IMR-90 (cell line): ENCODE data around the gene STYXL1. TPM values are rescaled to one million over a fixed set of nuclear protein-coding genes. Genes with fewer than 3 reads are reported as not detected.
A peak's percentile ranks its signal among the peaks of the same experiment; 100 is the strongest.

Experiments used
- ATAC-seq: fragments of 200-7000 bp; cut with Tn5 transposase; 2 replicates; pipeline ENCODE4 v1.9.1; 2020; ENCODE audit warnings: low read depth, mild to moderate bottlenecking, moderate library complexity
- BruUV-seq: library from RNA; stranded (reverse); fragments of 400-500 nt; replicated peaks from 2 replicates; lab custom pipeline; 2021; lab: Mats Ljungman, UMichigan
- CTCF ChIA-PET: fragments of 300-600 bp; formaldehyde crosslinking; extraction: SDS; loops from one replicate; lab custom pipeline; 2021; ENCODE audit warnings: antibody characterized with exemption; lab: Yijun Ruan, JAX
- POLR2A ChIA-PET: fragments of 300-600 bp; sonication (Branson Sonifier 250); formaldehyde crosslinking; loops from one replicate; lab custom pipeline; 2022; ENCODE audit warnings: antibody characterized with exemption; ENCODE audit not compliant: unreplicated experiment; lab: Charles Lee
- DNase-seq: peaks from one replicate; pipeline ENCODE4 v3.0.0; 2013
- H2AFZ ChIP-seq: replicated peaks from 2 replicates; pipeline ENCODE3; 2013; ENCODE audit warnings: low read length, mild to moderate bottlenecking; ENCODE audit not compliant: poor library complexity
- H2AK5ac ChIP-seq: 2 replicates; pipeline ENCODE4 v1.6.1; 2013; ENCODE audit warnings: low read depth, low read length, inconsistent platforms
- H2AK9ac ChIP-seq: replicated peaks from 2 replicates; pipeline ENCODE3; 2013; ENCODE audit warnings: mild to moderate bottlenecking, low read depth, low read length, moderate library complexity; ENCODE audit not compliant: poor library complexity
- H2BK120ac ChIP-seq: 2 replicates; pipeline ENCODE4 v1.6.1; 2013; ENCODE audit warnings: low read depth, low read length, inconsistent platforms
- H2BK15ac ChIP-seq: 3 replicates; pipeline ENCODE4 v1.6.1; 2013; ENCODE audit warnings: low read depth, low read length, inconsistent platforms
- H2BK20ac ChIP-seq: 2 replicates; pipeline ENCODE4 v1.6.1; 2013; ENCODE audit warnings: low read depth, mild to moderate bottlenecking, inconsistent platforms, low read length, moderate library complexity
- H2BK5ac ChIP-seq: 2 replicates; pipeline ENCODE4 v1.6.1; 2013; ENCODE audit warnings: mild to moderate bottlenecking, low read depth, low read length, inconsistent platforms; ENCODE audit not compliant: poor library complexity, severe bottlenecking
- H3K14ac ChIP-seq: replicated peaks from 2 replicates; pipeline ENCODE4 v1.6.1; 2013; ENCODE audit warnings: low read depth, low read length, inconsistent platforms
- H3K18ac ChIP-seq: 2 replicates; pipeline ENCODE4 v1.6.1; 2013; ENCODE audit warnings: low read depth, low read length, control low read depth
- H3K23ac ChIP-seq: 2 replicates; pipeline ENCODE4 v1.6.1; 2013; ENCODE audit warnings: low read depth, low read length, inconsistent platforms
- H3K27ac ChIP-seq: 2 replicates; pipeline ENCODE4 v1.5.1; 2013; ENCODE audit warnings: mild to moderate bottlenecking, control low read depth, low read length; ENCODE audit not compliant: insufficient read depth
- H3K27me3 ChIP-seq: 2 replicates; pipeline ENCODE4 v1.6.1; 2013; ENCODE audit warnings: low read length; ENCODE audit not compliant: control insufficient read depth, insufficient read depth
- H3K36me3 ChIP-seq: 2 replicates; pipeline ENCODE4 v1.6.1; 2013; ENCODE audit warnings: low read length, mixed read lengths; ENCODE audit not compliant: control insufficient read depth, insufficient read depth
- H3K4ac ChIP-seq: 2 replicates; pipeline ENCODE4 v1.6.1; 2013; ENCODE audit warnings: low read depth, low read length, inconsistent platforms
- H3K4me1 ChIP-seq: 2 replicates; pipeline ENCODE4 v1.6.1; 2013; ENCODE audit warnings: low read length, mixed read lengths; ENCODE audit not compliant: control insufficient read depth, insufficient read depth
- H3K4me2 ChIP-seq: 2 replicates; pipeline ENCODE4 v1.6.1; 2013; ENCODE audit warnings: low read depth, mild to moderate bottlenecking, control low read depth, low read length, moderate library complexity
- H3K4me3 ChIP-seq: 2 replicates; pipeline ENCODE4 v1.5.1; 2013; ENCODE audit warnings: low read depth, mild to moderate bottlenecking, control low read depth, low read length, moderate library complexity; ENCODE audit not compliant: insufficient read depth
- H3K56ac ChIP-seq: 2 replicates; pipeline ENCODE4 v1.6.1; 2013; ENCODE audit warnings: low read length, inconsistent platforms; ENCODE audit not compliant: insufficient read depth; ENCODE audit errors: extremely low read depth
- H3K79me1 ChIP-seq, 2 experiments: 2 replicates each; pipeline ENCODE4 v1.6.1; 2013; ENCODE audit warnings: low read length in 2 of 2, inconsistent platforms in 1 of 2, low read depth in 1 of 2
- H3K9ac ChIP-seq: 2 replicates; pipeline ENCODE4 v1.6.1; 2013; ENCODE audit warnings: low read depth, low read length, control low read depth
- H3K9me1 ChIP-seq: 2 replicates; pipeline ENCODE4 v1.6.1; 2013; ENCODE audit warnings: low read length, inconsistent platforms; ENCODE audit not compliant: insufficient read depth
- H3K9me3 ChIP-seq: 2 replicates; pipeline ENCODE4 v1.6.1; 2013; ENCODE audit warnings: low read length; ENCODE audit not compliant: control insufficient read depth, insufficient read depth
- H4K20me1 ChIP-seq: 2 replicates; pipeline ENCODE4 v1.6.1; 2013; ENCODE audit warnings: low read length, inconsistent platforms; ENCODE audit not compliant: insufficient read depth
- H4K5ac ChIP-seq: 2 replicates; pipeline ENCODE4 v1.6.1; 2013; ENCODE audit warnings: mild to moderate bottlenecking, low read depth, low read length, control low read depth
- H4K8ac ChIP-seq, 2 experiments: 2 replicates each; pipeline ENCODE4 v1.6.1; 2013; ENCODE audit warnings: low read depth in 2 of 2, low read length in 2 of 2, control low read depth in 1 of 2, inconsistent platforms in 1 of 2
- H4K91ac ChIP-seq: 2 replicates; pipeline ENCODE4 v1.6.1; 2013; ENCODE audit warnings: low read depth, low read length, inconsistent platforms; ENCODE audit not compliant: insufficient read depth
- BHLHE40 ChIP-seq: fragments of 150-350 bp; IDR thresholded peaks from 2 replicates; pipeline ENCODE4 v1.6.1; 2016; ENCODE audit warnings: mild to moderate bottlenecking, low read depth, low read length
- CEBPB ChIP-seq: IDR thresholded peaks from 2 replicates; pipeline ENCODE4 v1.6.1; 2012; ENCODE audit warnings: low read depth, low read length, improper control_type of control experiment
- CHD1 ChIP-seq: IDR thresholded peaks from 2 replicates; pipeline ENCODE4 v1.6.1; 2012; ENCODE audit warnings: low read depth, low read length, improper control_type of control experiment
- RAD21 ChIP-seq: IDR thresholded peaks from 2 replicates; pipeline ENCODE4 v1.6.1; 2012; ENCODE audit warnings: low read length, improper control_type of control experiment
- WGBS, 2 experiments: methylation state at CpG; one replicate each; pipeline versions ENCODE4 v1.1.5 to v1.1.7; 2013; ENCODE audit warnings: missing lambda C conversion rate in 2 of 2; ENCODE audit not compliant: insufficient read length in 1 of 2; ENCODE audit errors: extremely low coverage in 2 of 2; 5-methylcytosine and 5-hydroxymethylcytosine counted together
- dilution Hi-C: fragments of 300-500 bp; cut with HindIII; formaldehyde crosslinking; loops from one replicate; pipeline ENCODE4 v1.14.3; 2018; ENCODE audit warnings: low sequenced_read_pairs; ENCODE audit not compliant: unreplicated experiment
- in situ Hi-C: fragments of 300-500 bp; cut with MboI; formaldehyde crosslinking; loops from 3 replicates; pipeline ENCODE4 v1.14.3; 2019; ENCODE audit warnings: low sequenced_read_pairs, inconsistent platforms, mixed read lengths
- intact Hi-C: fragments of 100-400 bp; cut with micrococcal nuclease; formaldehyde crosslinking; loops from 2 replicates; pipeline ENCODE4 v1.10.0; 2022
- polyA plus RNA-seq, 3 experiments: library from polyadenylated mRNA; depleted of rRNA; stranded (reverse); fragments of >200 nt; gene quantifications; 2 replicates each; pipeline ENCODE4 v1.2.3, GENCODE V29; 2012; ENCODE audit warnings: low replicate concordance in 1 of 3
- total RNA-seq: library from RNA; depleted of rRNA; stranded (reverse); fragments of >200 nt; gene quantifications from 2 replicates; pipeline ENCODE4 v1.2.3, GENCODE V29; 2012
- TF ChIP-seq, protein P1 (sequence below): fragments of 150-350 bp; IDR thresholded peaks from 2 replicates; pipeline ENCODE4 v1.6.1; 2017; ENCODE audit warnings: mild to moderate bottlenecking, antibody characterized with exemption, low read length, low read depth

STYXL1 gene
- total and polyA plus RNA-seq, 2 of the 4 experiments (the other 2 are of a cell fraction): 66.1 to 73.8 TPM

DNA sequence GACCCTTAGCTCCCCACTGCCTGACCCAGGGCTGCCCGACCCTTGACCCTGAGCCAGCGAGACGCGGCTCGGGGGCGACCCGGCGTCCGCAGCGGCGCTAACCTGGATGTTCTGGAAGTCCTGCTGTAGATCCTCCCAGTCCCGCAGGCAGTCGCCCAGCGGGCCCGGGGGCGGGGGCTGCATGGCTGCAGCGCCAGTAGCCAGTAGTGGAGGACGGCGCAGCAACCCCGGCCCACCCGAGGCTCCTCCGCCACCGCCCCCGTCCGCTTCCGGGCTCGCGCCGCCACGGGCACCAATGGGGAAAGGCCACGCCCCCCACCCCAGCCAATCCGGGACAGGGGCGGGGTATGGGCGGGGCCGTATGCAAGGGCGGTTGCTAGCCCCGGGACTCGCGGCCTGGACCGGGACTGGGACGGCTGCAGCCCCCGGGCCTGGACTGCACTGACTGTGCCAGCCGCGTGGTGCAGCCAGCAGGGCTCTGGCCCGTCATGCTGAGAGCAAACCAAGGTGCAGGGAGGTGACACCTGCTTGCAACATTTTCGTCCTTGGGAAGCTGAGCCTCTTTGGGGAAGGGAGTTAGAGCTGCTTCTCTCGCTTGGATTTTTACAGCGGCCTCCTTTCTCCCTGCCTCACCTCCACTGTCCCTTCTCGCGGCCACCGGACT is 53.3 kb downstream of the STYXL1 start, which contains the start of gene TMEM120A (continued):
- TF ChIP-seq RAD21 (peak; percentile 28), CHD1 (no peak)

DNA sequence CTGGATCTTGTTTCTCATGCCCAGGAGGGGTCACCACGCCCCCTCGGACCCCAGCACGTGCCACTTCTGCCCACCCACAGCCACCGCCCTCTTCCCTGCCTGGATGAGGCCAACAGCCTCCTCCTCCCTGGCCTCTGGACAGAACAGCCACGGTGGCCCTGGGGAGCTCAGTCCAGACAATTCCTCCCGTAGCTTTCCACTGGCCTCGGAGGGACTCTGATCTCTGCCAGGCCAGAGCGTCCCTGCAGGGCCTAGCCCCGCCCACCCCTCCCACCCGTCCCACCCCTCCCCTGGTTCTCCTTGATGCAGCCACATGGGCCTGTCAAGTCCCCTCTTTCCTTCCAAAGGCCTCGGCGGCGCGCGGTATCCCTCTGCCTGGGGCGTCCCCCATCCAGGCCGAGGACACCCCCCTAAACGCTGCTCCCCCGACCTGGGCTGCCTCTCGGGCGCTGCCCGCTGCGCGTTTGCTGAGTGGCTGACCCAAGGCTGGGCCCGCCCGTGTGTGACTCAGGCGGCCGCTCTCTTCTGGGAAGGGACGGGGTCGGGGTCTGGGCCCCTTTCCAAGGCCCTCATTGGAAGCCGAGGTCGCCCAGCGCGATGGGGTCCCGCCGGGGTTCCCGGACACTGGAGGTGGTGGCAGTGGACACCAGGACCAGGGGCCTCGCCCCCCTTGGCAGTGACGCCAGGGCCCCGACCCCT is 54.0 kb downstream of the STYXL1 start:
- ATAC-seq (peak; percentile 65), DNase-seq (peak; percentile 38)
- H3K27me3 ChIP-seq: no peaks in the 10 kb centered on the region
- peak overlapping the region; percentile 70 for H3K4me3 ChIP-seq
- ChIA-PET POLR2A (interaction anchor here (0.5 kb wide), 1 partner anchor 33 kb away, joined by 5 read pairs; no protein-coding TSS in a partner anchor), CTCF (no interaction called here)
- H3K9me1 ChIP-seq: peaks cover 6% of the 10 kb centered on the region; the same call in 1 of the 2 replicates
- H3K4me1 ChIP-seq: peaks cover 15% of the 10 kb centered on the region
- H3K36me3 ChIP-seq: peaks cover 8% of the 10 kb centered on the region; the same call in 1 of the 2 replicates
- H3K18ac ChIP-seq: no peak overlapping the region
- no peak overlapping the region for H3K56ac ChIP-seq
- peak overlapping the region; percentile 91 for H3K4ac ChIP-seq
- H2BK15ac ChIP-seq: no peak overlapping the region
- H2AFZ ChIP-seq: peak overlapping the region; percentile 100
- peak overlapping the region; percentile 64 for H3K27ac ChIP-seq
- H2BK5ac ChIP-seq: peak overlapping the region; percentile 64
- peak overlapping the region; percentile 89 for H3K14ac ChIP-seq
- 5% methylated on average over 26 of the region's 40 CpGs; no CpG with 5 or more reads in 1 of the 2 experiments for WGBS, 2 experiments
- H2BK20ac ChIP-seq: no peak overlapping the region
- H3K9me3 ChIP-seq: no peaks in the 10 kb centered on the region
- dilution Hi-C loops: no loop called here
- peak overlapping the region; percentile 65 for H2AK5ac ChIP-seq
- peak overlapping the region; percentile 63 for H4K91ac ChIP-seq
- in situ Hi-C loops: no loop called here
- H2BK120ac ChIP-seq: peak overlapping the region; percentile 52
- peak overlapping the region in 1 of 2 experiments; percentile 90; a peak in 2 of 4 replicates for H4K8ac ChIP-seq
- H3K9ac ChIP-seq: peak overlapping the region; percentile 61
- H4K5ac ChIP-seq: peak overlapping the region; percentile 9; the same call in 1 of the 2 replicates
- no TSS peak for BruUV-seq
- peak overlapping the region; percentile 84 for H3K4me2 ChIP-seq
- peaks cover 4 to 22% of the 10 kb centered on the region in 2 experiments; a peak in 3 of 4 replicates for H3K79me1 ChIP-seq
- TF ChIP-seq, protein P1, sequence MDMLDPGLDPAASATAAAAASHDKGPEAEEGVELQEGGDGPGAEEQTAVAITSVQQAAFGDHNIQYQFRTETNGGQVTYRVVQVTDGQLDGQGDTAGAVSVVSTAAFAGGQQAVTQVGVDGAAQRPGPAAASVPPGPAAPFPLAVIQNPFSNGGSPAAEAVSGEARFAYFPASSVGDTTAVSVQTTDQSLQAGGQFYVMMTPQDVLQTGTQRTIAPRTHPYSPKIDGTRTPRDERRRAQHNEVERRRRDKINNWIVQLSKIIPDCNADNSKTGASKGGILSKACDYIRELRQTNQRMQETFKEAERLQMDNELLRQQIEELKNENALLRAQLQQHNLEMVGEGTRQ: no peak
- TF ChIP-seq CEBPB (no peak), BHLHE40 (peak; percentile 82)
- H2AK9ac ChIP-seq: peak overlapping the region; percentile 98
- H4K20me1 ChIP-seq: no peaks in the 10 kb centered on the region
- H3K23ac ChIP-seq: peak overlapping the region; percentile 52
- intact Hi-C loops: no loop called here
